Neutrophil (primary cell): ENCODE measurements around the gene HEXB.

Experiments
- H3K27ac ChIP-seq: fragments of 200-600 bp; sonication (generic); 2 replicates; pipeline ENCODE4 v1.5.1; 2016; ENCODE audit warnings: mild to moderate bottlenecking, moderate library complexity
- H3K27me3 ChIP-seq: fragments of 200-600 bp; sonication (generic); 2 replicates; pipeline ENCODE4 v1.6.0; 2016; ENCODE audit warnings: mild to moderate bottlenecking
- H3K36me3 ChIP-seq: fragments of 200-600 bp; sonication (generic); 2 replicates; pipeline ENCODE4 v1.5.1; 2017
- H3K4me1 ChIP-seq, 2 experiments: fragments of 200-600 bp in 1 of 2; sonication (generic) in 1 of 2; 1 replicate in 1 of 2; 2 replicates in 1 of 2; pipeline versions ENCODE4 v1.5.1 to v1.6.1; 2013 to 2016; ENCODE audit warnings: low read depth in 1 of 2, low read length in 1 of 2, mild to moderate bottlenecking in 1 of 2, moderate library complexity in 1 of 2; ENCODE audit not compliant: control insufficient read depth in 1 of 2, insufficient read depth in 1 of 2
- H3K4me3 ChIP-seq, 2 experiments: fragments of 200-600 bp in 1 of 2; sonication (generic) in 1 of 2; 1 replicate in 1 of 2; 2 replicates in 1 of 2; pipeline ENCODE4 v1.5.1; 2013 to 2016; ENCODE audit warnings: low read depth in 1 of 2, low read length in 1 of 2, mild to moderate bottlenecking in 1 of 2, moderate library complexity in 1 of 2
- H3K9me3 ChIP-seq: fragments of 200-600 bp; sonication (generic); 2 replicates; pipeline ENCODE4 v1.5.1; 2016
- CTCF ChIP-seq: fragments of 200-600 bp; sonication (generic); IDR thresholded peaks from 2 replicates; pipeline ENCODE4 v1.5.1; 2016; ENCODE audit warnings: antibody characterized with exemption

Gene HEXB

GRCh38 chr5:74684900-74685851, at the start of gene HEXB:
HEXB (plus strand) TSS chr5:74685233; CDS start chr5:74685261, 28 bp downstream.
- Histone ChIP-seq H3K27me3 (peaks cover 29% of the 10 kb centered on the region), H3K9me3 (no peaks in the 10 kb centered on the region), H3K36me3 (peaks cover 13% of the 10 kb centered on the region), H3K4me1 (peaks cover 15 to 20% of the 10 kb centered on the region in 2 experiments), H3K4me3 (peak within 1 kb of the TSS; percentile 81 to 87), H3K27ac (peak within 1 kb of the TSS; percentile 82)
- peak; percentile 18 for TF ChIP-seq CTCF

GRCh38 chr5:74636149-74636548, 48.9 kb upstream of the HEXB start:
- no peaks in the 10 kb centered on the region for H3K9me3 ChIP-seq
- TF ChIP-seq CTCF: no peak
- peaks cover 30% of the 10 kb centered on the region for H3K36me3 ChIP-seq
- H3K27ac ChIP-seq: no peak overlapping the region
- peaks cover 25 to 43% of the 10 kb centered on the region in 2 experiments for H3K4me1 ChIP-seq
- H3K4me3 ChIP-seq: no peak overlapping the region
- peaks cover 15% of the 10 kb centered on the region for H3K27me3 ChIP-seq

GRCh38 chr5:74636552-74636951, 48.5 kb upstream of the HEXB start:
- peaks cover 15% of the 10 kb centered on the region for H3K27me3 ChIP-seq
- H3K27ac ChIP-seq: no peak overlapping the region
- peaks cover 30% of the 10 kb centered on the region for H3K36me3 ChIP-seq
- peaks cover 29 to 47% of the 10 kb centered on the region in 2 experiments for H3K4me1 ChIP-seq
- no peaks in the 10 kb centered on the region for H3K9me3 ChIP-seq
- TF ChIP-seq CTCF: no peak
- no peak overlapping the region for H3K4me3 ChIP-seq

GRCh38 chr5:74638544-74638969, 46.5 kb upstream of the HEXB start:
- no peak for TF ChIP-seq CTCF
- no peaks in the 10 kb centered on the region for H3K9me3 ChIP-seq
- peaks cover 49 to 59% of the 10 kb centered on the region in 2 experiments for H3K4me1 ChIP-seq
- H3K4me3 ChIP-seq: peak overlapping the region in 1 of 2 experiments; percentile 74
- peaks cover 15% of the 10 kb centered on the region for H3K27me3 ChIP-seq
- H3K36me3 ChIP-seq: peaks cover 24% of the 10 kb centered on the region
- H3K27ac ChIP-seq: no peak overlapping the region

GRCh38 chr5:74638970-74639806, 45.8 kb upstream of the HEXB start:
- Histone ChIP-seq H3K27ac (no peak overlapping the region), H3K36me3 (peaks cover 18% of the 10 kb centered on the region), H3K9me3 (no peaks in the 10 kb centered on the region), H3K4me1 (peaks cover 55 to 66% of the 10 kb centered on the region in 2 experiments), H3K27me3 (peaks cover 15% of the 10 kb centered on the region), H3K4me3 (peak overlapping the region; percentile 72 to 74)
- no peak for TF ChIP-seq CTCF
